ENCODE data around the gene HAUS3. TPM values are rescaled to one million over a fixed set of nuclear protein-coding genes. Genes with fewer than 3 reads are reported as not detected.
A peak's percentile ranks its signal among the peaks of the same experiment; 100 is the strongest.

The HAUS3 gene
- total and polyA plus RNA-seq, 2 experiments from 2014 or later = 21.4 to 36.0 TPM

DNA sequence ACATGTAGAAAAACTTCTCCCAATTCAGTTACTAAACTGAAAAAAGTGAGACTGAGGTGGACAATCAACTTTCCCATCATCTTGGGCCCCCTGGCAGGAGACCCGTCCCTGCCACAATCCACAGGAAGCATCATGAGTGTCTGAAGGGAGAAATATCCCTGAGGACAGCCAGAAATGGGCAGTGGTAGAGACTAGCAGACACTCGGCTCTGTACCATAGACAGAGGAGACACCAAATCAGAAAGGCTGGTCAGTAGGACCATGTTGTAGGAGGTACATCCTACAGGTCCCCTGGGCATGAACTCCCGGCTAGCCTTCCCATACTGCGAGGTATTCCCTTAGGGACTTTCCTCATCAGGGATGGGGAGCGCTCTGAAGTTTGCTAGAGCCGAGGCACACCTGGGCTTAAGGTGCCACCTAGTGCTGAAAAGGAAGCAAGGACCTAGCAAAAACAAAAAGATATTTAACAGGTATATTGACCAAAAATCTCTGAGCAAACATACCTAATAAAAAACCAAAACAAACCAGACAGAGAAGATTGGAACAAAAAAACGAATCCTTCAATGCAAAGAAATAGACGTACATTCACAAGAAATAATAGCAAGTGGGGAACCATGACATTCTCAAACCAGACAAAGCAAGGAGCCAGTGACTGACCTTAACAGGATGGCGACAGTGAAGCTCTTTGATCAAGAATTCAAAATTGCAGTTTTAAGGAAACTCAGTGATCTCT is 55.6 kb downstream of the HAUS3 start:
- H3K27me3 ChIP-seq (ENCODE audit: insufficient read depth) = no peaks in the 10 kb centered on the region
- peaks cover 11% of the 10 kb centered on the region for H3K9me3 Mint-ChIP-seq
- H3K36me3 Mint-ChIP-seq (ENCODE audit: low read depth) = peaks cover 10% of the 10 kb centered on the region; the same call in 2 of the 3 replicates
- ATAC-seq (peak; percentile 100), DNase-seq (ENCODE audit: low spot score) (peak; percentile 91)
- no peaks in the 10 kb centered on the region for H3K79me2 ChIP-seq (replicated peaks; ENCODE audit: insufficient read depth)
- no peak overlapping the region for H3K27ac ChIP-seq (ENCODE audit: low read depth)
- H3K27ac Mint-ChIP-seq = no peak overlapping the region
- no peaks in the 10 kb centered on the region for H3K4me1 Mint-ChIP-seq
- H3K4me3 Mint-ChIP-seq = no peak overlapping the region
- H3K4me3 ChIP-seq = no peak overlapping the region
- no peaks in the 10 kb centered on the region for H4K20me1 ChIP-seq (replicated peaks; ENCODE audit: insufficient read depth)
- H3K4me1 ChIP-seq (ENCODE audit: insufficient read depth) = no peaks in the 10 kb centered on the region
- H3K27me3 Mint-ChIP-seq (ENCODE audit: insufficient read depth, low read depth, poor library complexity) = peaks cover 7% of the 10 kb centered on the region
- H2AFZ ChIP-seq = no peak overlapping the region
- no peaks in the 10 kb centered on the region for H3K36me3 ChIP-seq (ENCODE audit: insufficient read depth)
- no peaks in the 10 kb centered on the region for H3F3A ChIP-seq (replicated peaks; ENCODE audit: low read depth)
- H3K9me2 ChIP-seq (ENCODE audit: insufficient read depth) = no peaks in the 10 kb centered on the region
- TF ChIP-seq JUNB (IDR thresholded peaks at IDR 0.05; ENCODE audit: unreplicated experiment) = no peak
- TF ChIP-seq, protein P1, sequence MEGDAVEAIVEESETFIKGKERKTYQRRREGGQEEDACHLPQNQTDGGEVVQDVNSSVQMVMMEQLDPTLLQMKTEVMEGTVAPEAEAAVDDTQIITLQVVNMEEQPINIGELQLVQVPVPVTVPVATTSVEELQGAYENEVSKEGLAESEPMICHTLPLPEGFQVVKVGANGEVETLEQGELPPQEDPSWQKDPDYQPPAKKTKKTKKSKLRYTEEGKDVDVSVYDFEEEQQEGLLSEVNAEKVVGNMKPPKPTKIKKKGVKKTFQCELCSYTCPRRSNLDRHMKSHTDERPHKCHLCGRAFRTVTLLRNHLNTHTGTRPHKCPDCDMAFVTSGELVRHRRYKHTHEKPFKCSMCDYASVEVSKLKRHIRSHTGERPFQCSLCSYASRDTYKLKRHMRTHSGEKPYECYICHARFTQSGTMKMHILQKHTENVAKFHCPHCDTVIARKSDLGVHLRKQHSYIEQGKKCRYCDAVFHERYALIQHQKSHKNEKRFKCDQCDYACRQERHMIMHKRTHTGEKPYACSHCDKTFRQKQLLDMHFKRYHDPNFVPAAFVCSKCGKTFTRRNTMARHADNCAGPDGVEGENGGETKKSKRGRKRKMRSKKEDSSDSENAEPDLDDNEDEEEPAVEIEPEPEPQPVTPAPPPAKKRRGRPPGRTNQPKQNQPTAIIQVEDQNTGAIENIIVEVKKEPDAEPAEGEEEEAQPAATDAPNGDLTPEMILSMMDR (conservative IDR thresholded peaks at IDR 0.05; ENCODE audit: low read depth in 2 of 2) = peak; percentile 83 to 91
- no peak overlapping the region for H3K4me2 ChIP-seq

DNA sequence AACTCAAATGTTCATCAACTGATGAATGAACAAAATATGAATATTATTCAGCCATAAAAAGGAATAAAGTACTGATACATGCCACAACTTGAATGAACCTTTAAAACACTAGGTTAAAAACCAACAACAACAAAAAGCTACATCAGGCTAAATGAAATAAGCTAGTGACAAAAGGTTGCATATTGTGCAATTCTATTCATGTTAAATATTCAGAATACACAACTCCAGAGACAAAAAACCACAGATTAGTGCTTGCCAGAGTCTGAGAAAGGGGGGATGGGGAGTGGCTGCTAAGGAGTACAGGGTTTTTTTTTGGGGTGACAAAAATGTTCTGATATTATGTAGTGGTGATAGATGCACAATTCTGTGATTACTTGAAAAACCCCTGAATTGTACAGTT is 58.5 kb downstream of the HAUS3 start:
- ATAC-seq = no peak
- TF ChIP-seq, protein P2, sequence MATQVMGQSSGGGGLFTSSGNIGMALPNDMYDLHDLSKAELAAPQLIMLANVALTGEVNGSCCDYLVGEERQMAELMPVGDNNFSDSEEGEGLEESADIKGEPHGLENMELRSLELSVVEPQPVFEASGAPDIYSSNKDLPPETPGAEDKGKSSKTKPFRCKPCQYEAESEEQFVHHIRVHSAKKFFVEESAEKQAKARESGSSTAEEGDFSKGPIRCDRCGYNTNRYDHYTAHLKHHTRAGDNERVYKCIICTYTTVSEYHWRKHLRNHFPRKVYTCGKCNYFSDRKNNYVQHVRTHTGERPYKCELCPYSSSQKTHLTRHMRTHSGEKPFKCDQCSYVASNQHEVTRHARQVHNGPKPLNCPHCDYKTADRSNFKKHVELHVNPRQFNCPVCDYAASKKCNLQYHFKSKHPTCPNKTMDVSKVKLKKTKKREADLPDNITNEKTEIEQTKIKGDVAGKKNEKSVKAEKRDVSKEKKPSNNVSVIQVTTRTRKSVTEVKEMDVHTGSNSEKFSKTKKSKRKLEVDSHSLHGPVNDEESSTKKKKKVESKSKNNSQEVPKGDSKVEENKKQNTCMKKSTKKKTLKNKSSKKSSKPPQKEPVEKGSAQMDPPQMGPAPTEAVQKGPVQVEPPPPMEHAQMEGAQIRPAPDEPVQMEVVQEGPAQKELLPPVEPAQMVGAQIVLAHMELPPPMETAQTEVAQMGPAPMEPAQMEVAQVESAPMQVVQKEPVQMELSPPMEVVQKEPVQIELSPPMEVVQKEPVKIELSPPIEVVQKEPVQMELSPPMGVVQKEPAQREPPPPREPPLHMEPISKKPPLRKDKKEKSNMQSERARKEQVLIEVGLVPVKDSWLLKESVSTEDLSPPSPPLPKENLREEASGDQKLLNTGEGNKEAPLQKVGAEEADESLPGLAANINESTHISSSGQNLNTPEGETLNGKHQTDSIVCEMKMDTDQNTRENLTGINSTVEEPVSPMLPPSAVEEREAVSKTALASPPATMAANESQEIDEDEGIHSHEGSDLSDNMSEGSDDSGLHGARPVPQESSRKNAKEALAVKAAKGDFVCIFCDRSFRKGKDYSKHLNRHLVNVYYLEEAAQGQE (IDR thresholded peaks at IDR 0.05; ENCODE audit: unreplicated experiment) = no peak
- TF ChIP-seq STAT1 (IDR thresholded peaks at IDR 0.05; ENCODE audit: unreplicated experiment) (no peak), EZH2 (IDR thresholded peaks at IDR 0.05; ENCODE audit: low read depth, unreplicated experiment) (no peak), CREB1 (CRISPR knock-in tag; IDR thresholded peaks at IDR 0.05; ENCODE audit: low read depth) (no peak), ZNF331 (CRISPR knock-in tag; IDR thresholded peaks at IDR 0.05; ENCODE audit: low read depth) (no peak)
- TF ChIP-seq, protein P3, sequence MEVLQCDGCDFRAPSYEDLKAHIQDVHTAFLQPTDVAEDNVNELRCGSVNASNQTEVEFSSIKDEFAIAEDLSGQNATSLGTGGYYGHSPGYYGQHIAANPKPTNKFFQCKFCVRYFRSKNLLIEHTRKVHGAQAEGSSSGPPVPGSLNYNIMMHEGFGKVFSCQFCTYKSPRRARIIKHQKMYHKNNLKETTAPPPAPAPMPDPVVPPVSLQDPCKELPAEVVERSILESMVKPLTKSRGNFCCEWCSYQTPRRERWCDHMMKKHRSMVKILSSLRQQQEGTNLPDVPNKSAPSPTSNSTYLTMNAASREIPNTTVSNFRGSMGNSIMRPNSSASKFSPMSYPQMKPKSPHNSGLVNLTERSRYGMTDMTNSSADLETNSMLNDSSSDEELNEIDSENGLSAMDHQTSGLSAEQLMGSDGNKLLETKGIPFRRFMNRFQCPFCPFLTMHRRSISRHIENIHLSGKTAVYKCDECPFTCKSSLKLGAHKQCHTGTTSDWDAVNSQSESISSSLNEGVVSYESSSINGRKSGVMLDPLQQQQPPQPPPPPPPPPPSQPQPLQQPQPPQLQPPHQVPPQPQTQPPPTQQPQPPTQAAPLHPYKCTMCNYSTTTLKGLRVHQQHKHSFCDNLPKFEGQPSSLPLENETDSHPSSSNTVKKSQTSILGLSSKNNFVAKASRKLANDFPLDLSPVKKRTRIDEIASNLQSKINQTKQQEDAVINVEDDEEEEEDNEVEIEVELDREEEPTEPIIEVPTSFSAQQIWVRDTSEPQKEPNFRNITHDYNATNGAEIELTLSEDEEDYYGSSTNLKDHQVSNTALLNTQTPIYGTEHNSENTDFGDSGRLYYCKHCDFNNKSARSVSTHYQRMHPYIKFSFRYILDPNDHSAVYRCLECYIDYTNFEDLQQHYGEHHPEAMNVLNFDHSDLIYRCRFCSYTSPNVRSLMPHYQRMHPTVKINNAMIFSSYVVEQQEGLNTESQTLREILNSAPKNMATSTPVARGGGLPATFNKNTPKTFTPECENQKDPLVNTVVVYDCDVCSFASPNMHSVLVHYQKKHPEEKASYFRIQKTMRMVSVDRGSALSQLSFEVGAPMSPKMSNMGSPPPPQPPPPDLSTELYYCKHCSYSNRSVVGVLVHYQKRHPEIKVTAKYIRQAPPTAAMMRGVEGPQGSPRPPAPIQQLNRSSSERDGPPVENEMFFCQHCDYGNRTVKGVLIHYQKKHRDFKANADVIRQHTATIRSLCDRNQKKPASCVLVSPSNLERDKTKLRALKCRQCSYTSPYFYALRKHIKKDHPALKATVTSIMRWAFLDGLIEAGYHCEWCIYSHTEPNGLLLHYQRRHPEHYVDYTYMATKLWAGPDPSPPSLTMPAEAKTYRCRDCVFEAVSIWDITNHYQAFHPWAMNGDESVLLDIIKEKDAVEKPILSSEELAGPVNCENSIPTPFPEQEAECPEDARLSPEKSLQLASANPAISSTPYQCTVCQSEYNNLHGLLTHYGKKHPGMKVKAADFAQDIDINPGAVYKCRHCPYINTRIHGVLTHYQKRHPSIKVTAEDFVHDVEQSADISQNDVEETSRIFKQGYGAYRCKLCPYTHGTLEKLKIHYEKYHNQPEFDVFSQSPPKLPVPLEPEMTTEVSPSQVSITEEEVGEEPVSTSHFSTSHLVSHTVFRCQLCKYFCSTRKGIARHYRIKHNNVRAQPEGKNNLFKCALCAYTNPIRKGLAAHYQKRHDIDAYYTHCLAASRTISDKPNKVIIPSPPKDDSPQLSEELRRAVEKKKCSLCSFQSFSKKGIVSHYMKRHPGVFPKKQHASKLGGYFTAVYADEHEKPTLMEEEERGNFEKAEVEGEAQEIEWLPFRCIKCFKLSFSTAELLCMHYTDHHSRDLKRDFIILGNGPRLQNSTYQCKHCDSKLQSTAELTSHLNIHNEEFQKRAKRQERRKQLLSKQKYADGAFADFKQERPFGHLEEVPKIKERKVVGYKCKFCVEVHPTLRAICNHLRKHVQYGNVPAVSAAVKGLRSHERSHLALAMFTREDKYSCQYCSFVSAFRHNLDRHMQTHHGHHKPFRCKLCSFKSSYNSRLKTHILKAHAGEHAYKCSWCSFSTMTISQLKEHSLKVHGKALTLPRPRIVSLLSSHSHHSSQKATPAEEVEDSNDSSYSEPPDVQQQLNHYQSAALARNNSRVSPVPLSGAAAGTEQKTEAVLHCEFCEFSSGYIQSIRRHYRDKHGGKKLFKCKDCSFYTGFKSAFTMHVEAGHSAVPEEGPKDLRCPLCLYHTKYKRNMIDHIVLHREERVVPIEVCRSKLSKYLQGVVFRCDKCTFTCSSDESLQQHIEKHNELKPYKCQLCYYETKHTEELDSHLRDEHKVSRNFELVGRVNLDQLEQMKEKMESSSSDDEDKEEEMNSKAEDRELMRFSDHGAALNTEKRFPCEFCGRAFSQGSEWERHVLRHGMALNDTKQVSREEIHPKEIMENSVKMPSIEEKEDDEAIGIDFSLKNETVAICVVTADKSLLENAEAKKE (CRISPR knock-in tag; IDR thresholded peaks at IDR 0.05) = no peak

More for the DNA sequence above, 58.5 kb downstream of the HAUS3 start:
- H3K4me2 ChIP-seq = no peak overlapping the region
- H3K27me3 ChIP-seq (ENCODE audit: insufficient read depth) = no peaks in the 10 kb centered on the region
- Mint-ChIP-seq H3K27me3 (ENCODE audit: insufficient read depth, low read depth, poor library complexity) (peaks cover 7% of the 10 kb centered on the region), H3K36me3 (ENCODE audit: low read depth) (peaks cover 10% of the 10 kb centered on the region; the same call in 2 of the 3 replicates), H3K9me3 (peaks cover 11% of the 10 kb centered on the region), H3K4me1 (no peaks in the 10 kb centered on the region), H3K27ac (no peak overlapping the region), H3K4me3 (no peak overlapping the region)
- no peaks in the 10 kb centered on the region for H3K4me1 ChIP-seq (ENCODE audit: insufficient read depth)
- no peaks in the 10 kb centered on the region for H3K9me2 ChIP-seq (ENCODE audit: insufficient read depth)
- no peak for DNase-seq (ENCODE audit: low spot score)
- H3F3A ChIP-seq (replicated peaks; ENCODE audit: low read depth) = no peaks in the 10 kb centered on the region
- H3K4me3 ChIP-seq = no peak overlapping the region
- H2AFZ ChIP-seq = no peak overlapping the region
- no peaks in the 10 kb centered on the region for H3K79me2 ChIP-seq (replicated peaks; ENCODE audit: insufficient read depth)
- H3K27ac ChIP-seq (ENCODE audit: low read depth) = no peak overlapping the region
- no peaks in the 10 kb centered on the region for H4K20me1 ChIP-seq (replicated peaks; ENCODE audit: insufficient read depth)
- no peaks in the 10 kb centered on the region for H3K36me3 ChIP-seq (ENCODE audit: insufficient read depth)
